Endothelial cell of hepatic sinusoid (primary cell): ENCODE data around the gene DUS3L.
"Not testable (repeated sequence)": the region's sequence is repeated elsewhere in the genome, so short reads cannot be mapped to it uniquely, and the experiment has no call there.

ENCODE experiments used
- in situ Hi-C: cut with HindIII; loops from 2 replicates; pipeline ENCODE4 v1.10.0; 2017; ENCODE audit warnings: low sequenced_read_pairs

DUS3L gene

DNA sequence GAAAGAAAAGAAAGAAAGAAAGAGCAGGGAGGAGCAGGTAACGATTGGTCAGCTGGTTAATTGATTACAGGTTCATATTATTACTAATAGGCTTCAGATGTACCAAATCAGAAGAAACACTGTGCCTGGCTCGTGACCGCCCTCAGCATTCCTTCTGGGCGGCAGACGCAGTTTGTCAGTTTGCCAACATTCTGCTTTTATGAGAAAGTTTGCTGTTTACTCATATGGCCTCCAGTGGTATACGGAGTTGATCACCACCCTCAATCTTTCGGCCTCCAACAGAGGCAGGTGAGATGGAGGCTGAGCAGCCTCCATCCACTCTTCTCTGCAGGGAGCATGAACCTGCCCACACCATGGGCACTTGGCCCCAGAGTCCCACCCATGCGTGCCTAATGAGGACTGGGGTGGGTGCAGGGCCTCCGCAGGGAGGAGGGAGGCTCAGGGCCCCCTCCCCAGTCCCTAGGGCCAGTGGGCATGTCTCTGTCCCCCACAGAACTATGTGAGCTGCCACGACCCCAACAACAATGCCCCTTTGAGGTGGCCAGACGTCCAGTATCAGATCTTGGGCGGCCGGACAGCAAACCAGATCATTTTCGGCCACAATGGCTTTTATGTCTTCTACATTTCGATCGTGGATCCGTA, 15.2 kb downstream of the DUS3L start:
- in situ Hi-C loops = no loop called here

- in situ Hi-C loops = no loop called here
These were observed 16.0 kb downstream of the DUS3L start for GRCh38 chr19:5774921-5775320.

GRCh38 chr19:5773276-5773675, 17.7 kb downstream of the DUS3L start:
- in situ Hi-C loops = no loop called here

GRCh38 chr19:5772416-5772815, 18.5 kb downstream of the DUS3L start:
- in situ Hi-C loops = no loop called here

DNA sequence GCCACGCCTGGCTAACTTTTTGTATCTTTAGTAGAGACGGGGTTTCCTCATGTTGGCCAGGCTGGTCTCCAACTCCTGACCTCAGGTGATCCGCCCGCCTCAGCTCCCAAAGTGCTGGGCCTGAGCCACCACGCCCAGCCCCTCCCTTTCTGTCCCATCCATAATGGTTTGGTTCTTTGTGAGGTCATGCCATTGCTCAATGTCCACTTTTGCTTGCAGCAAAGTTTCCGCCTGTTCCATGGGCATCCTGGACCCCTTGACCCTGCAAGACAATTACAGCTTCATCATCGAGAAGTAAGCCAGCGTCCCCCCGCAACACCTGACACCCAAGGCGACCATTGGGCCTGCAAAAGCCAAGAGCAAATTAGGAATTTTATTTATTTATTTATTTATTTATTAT, 23.0 kb downstream of the DUS3L start:
- in situ Hi-C loops = no loop called here

DNA sequence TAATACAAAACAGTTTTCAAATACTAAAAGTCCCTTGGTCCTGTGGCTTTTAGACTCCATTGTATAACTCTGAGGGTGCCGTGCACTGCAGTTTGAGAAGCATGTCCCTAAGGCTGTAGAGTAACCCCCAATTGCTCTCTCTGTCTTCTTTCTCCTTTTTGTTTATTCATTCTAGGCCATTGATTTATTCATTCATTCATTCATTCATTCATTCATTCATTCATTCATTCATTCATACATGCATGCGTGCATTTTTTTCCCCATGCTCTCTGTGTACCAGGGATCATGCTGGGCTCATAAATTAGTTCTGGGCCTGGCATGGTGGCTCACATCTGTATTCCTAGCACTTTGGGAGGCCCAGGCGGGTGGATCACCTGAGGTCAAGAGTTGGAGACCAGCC, 25.7 kb downstream of the DUS3L start:
- in situ Hi-C loops = no loop called here

DNA sequence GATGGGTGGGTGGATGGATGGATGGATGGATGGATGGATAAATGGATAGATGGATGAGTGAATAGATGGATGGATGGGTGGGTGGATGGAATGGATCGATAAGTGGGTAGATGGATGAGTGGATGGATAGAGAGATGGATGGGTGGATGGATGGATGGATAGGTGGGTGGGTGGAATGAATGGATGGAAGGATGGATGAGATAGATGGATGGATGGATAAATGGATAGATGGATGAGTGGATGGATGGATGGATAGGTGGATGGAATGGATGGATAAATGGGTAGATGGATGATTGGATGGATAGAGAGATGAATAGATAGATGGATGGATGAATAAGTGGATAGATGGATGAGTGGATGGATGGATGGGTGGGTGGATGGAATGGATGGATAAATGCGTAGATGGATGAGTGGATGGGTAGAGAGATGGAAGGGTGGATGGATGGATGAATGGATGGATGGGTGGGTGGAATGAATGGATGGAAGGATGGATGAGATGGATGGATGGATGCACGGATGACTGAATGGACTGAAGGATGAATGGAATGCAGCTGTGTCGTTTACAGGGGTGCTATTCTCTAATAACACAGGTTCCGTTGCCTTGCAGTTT, 28.2 kb downstream of the DUS3L start:
- in situ Hi-C loops = no loop called here

DNA sequence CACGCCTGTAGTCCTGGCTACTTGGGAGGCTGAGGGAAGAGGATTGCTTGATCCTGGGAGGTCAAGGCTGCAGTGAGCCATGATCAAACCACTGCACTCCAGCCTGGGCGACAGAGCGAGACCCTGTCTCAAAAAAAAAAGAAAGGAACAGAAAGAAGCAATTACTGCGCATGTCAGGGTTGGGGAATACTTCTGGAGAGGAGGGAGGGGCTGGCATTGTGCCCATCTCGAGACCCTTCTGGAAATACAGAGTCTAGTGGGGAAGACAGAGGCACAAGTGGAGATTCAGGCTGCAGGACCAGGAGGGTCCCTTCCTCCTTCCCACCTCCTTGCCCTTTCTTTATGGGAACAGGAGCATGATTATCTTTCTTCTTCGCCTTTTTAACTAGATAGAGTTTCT, 37.2 kb downstream of the DUS3L start:
- in situ Hi-C loops = no loop called here

DNA sequence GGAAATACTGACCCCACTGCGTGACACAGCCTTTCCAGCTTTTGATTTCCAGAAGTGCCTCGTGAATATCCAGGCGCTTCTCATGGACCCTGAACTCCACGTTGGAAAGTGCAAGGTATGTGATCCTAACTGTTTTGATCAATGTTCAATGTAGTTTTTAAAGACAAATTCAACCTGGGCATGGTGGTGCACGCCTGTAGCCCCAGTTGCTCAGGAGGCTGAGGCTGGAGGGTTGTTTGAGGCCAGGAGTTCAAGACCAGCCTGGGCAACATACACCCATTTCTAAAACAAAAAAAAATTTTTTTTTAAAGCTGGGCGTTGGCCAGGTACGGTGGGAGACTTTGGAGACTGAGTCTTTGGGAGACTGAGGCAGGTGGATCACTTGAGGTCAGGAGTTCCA, 39.3 kb downstream of the DUS3L start:
- in situ Hi-C loops = no loop called here

DNA sequence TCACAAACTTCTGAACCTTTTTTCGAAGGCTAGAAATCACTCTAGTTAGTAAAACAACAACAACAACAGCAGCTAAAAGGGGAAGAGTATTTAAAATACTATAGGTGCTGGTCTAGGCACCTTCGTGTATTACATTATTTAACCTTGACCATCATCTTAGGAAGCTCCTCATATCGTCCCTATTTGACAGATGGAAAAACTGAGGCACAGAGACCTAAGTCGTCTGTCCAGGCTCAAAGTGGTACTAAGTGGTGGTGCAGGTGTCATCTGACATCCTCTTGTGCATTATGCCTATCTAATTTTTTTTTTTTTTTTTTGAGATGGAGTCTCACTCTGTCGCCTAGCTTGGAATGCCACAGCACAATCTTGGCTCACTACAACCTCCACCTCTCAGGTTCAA, 41.5 kb downstream of the DUS3L start:
- in situ Hi-C loops = no loop called here

GRCh38 chr19:5748920-5749319, 42.0 kb downstream of the DUS3L start:
- in situ Hi-C loops = not testable (repeated sequence)

- in situ Hi-C loops = not testable (repeated sequence)
These were observed 46.0 kb downstream of the DUS3L start for GRCh38 chr19:5744999-5745398.

- in situ Hi-C loops = no loop called here
These were observed 47.3 kb downstream of the DUS3L start for GRCh38 chr19:5743630-5744029.

- in situ Hi-C loops = no loop called here
These were observed 48.9 kb downstream of the DUS3L start for GRCh38 chr19:5742051-5742450.

DNA sequence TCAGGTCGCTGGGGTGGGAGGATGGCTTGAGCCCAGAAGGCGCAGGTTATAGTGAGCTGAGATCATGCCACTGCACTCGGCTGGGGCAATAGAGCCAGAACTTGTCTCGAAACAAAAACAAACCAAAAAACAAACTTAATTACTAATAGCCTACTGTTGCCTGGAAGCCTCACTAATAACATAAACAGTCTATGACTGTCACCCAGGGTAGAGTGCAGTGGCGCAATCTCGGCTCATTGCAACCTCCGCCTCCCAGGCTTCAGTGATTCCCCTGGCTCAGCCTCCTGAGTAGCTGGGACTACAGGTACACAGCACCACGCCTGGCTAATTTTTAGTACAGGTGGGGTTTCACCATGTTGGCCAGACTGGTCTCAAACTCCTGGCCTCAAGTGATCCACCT, 52.5 kb downstream of the DUS3L start:
- in situ Hi-C loops = no loop called here
